ENCODE results near the gene LRP6.

DNA sequence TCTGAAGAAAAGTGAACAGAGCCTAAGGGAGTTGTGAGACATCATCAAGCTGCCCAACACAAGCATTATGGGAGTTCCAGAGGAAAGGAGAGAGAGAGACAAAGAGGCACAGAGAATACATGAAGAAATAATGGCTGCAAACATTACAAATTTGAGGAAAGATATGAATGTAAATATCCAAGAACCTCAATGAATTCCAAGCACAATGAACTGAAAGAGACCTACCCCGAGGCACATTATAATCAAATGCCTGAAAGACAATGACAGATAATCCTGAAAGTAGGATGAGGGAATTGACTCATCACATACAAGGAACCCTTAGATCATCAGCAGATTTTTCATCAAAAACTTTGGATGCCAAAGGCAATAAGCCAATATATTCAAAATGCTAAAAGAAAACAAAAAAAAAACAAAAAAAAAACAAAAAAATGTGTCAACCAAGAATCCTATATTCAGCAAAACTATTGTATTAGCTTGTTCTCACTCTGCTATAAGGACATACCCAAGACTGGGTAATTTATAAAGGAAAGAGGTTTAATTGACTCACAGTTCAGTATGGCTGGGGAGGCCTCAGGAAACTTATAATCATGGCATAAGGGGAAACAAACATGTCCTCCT is 158.3 kb downstream of the LRP6 start:
- TF ChIP-seq, protein P1, sequence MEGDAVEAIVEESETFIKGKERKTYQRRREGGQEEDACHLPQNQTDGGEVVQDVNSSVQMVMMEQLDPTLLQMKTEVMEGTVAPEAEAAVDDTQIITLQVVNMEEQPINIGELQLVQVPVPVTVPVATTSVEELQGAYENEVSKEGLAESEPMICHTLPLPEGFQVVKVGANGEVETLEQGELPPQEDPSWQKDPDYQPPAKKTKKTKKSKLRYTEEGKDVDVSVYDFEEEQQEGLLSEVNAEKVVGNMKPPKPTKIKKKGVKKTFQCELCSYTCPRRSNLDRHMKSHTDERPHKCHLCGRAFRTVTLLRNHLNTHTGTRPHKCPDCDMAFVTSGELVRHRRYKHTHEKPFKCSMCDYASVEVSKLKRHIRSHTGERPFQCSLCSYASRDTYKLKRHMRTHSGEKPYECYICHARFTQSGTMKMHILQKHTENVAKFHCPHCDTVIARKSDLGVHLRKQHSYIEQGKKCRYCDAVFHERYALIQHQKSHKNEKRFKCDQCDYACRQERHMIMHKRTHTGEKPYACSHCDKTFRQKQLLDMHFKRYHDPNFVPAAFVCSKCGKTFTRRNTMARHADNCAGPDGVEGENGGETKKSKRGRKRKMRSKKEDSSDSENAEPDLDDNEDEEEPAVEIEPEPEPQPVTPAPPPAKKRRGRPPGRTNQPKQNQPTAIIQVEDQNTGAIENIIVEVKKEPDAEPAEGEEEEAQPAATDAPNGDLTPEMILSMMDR (IDR thresholded peaks at IDR 0.05 in 8 of 11, conservative IDR thresholded peaks at IDR 0.05 in 3 of 11): no peak
- TF ChIP-seq POLR2A (IDR thresholded peaks at IDR 0.05) (no peak), POLR2AphosphoS5 (IDR thresholded peaks at IDR 0.05) (no peak)
